ENCODE measurements around the gene NFIC.

DNA sequence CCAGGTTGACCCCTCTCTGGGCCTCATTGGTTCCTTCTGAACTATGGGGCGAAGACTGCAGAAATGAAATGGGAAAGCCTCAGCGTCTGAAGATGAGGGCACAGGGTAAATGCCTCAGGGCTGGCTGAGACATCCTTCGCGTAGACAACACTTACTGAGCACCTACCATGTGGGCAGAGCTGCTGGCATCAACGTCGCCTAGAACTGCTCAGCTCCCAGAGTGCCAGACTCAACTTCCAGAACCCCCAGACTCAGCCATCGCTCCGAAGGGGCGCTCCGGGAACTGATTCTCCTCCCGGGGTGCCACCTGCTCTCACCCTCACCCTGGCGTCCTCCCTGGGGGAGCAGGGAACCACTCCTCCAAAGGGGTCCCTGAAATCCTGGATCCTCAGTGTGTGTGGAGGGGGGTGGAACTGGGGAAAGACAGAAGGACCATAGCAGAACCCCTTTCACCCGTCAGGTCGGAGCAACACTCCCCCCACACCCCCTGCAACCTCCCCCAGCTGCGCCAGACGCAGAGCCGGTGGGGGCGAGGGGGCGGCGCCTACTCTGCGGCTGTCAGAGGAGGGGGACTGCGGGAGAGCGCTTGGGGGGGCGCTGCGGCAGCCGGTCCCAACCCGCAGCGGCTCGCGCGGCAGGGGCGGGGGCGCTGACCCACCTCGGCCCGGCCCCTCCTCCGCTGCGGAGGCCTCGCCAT, 8.2 kb upstream of the NFIC start:
- TF ChIP-seq, protein P1, sequence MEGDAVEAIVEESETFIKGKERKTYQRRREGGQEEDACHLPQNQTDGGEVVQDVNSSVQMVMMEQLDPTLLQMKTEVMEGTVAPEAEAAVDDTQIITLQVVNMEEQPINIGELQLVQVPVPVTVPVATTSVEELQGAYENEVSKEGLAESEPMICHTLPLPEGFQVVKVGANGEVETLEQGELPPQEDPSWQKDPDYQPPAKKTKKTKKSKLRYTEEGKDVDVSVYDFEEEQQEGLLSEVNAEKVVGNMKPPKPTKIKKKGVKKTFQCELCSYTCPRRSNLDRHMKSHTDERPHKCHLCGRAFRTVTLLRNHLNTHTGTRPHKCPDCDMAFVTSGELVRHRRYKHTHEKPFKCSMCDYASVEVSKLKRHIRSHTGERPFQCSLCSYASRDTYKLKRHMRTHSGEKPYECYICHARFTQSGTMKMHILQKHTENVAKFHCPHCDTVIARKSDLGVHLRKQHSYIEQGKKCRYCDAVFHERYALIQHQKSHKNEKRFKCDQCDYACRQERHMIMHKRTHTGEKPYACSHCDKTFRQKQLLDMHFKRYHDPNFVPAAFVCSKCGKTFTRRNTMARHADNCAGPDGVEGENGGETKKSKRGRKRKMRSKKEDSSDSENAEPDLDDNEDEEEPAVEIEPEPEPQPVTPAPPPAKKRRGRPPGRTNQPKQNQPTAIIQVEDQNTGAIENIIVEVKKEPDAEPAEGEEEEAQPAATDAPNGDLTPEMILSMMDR (IDR thresholded peaks at IDR 0.05) = no peak
- TF ChIP-seq, protein P2, sequence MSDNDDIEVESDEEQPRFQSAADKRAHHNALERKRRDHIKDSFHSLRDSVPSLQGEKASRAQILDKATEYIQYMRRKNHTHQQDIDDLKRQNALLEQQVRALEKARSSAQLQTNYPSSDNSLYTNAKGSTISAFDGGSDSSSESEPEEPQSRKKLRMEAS (IDR thresholded peaks at IDR 0.05; ENCODE audit: low read depth) = no peak
- TF ChIP-seq, protein P3, sequence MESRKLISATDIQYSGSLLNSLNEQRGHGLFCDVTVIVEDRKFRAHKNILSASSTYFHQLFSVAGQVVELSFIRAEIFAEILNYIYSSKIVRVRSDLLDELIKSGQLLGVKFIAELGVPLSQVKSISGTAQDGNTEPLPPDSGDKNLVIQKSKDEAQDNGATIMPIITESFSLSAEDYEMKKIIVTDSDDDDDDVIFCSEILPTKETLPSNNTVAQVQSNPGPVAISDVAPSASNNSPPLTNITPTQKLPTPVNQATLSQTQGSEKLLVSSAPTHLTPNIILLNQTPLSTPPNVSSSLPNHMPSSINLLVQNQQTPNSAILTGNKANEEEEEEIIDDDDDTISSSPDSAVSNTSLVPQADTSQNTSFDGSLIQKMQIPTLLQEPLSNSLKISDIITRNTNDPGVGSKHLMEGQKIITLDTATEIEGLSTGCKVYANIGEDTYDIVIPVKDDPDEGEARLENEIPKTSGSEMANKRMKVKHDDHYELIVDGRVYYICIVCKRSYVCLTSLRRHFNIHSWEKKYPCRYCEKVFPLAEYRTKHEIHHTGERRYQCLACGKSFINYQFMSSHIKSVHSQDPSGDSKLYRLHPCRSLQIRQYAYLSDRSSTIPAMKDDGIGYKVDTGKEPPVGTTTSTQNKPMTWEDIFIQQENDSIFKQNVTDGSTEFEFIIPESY (IDR thresholded peaks at IDR 0.05; ENCODE audit: borderline replicate concordance, low read depth) = no peak
- TF ChIP-seq GATA2 (CRISPR knock-in tag; IDR thresholded peaks at IDR 0.05) (no peak), RFX5 (IDR thresholded peaks at IDR 0.05; ENCODE audit: low read length) (no peak), EP300 (IDR thresholded peaks at IDR 0.05; ENCODE audit: borderline replicate concordance in 1 of 2, low read depth in 1 of 2, low read length in 1 of 2) (no peak), NRF1 (IDR thresholded peaks at IDR 0.05; ENCODE audit: low read depth, low read length) (no peak)
- TF ChIP-seq, protein P4, sequence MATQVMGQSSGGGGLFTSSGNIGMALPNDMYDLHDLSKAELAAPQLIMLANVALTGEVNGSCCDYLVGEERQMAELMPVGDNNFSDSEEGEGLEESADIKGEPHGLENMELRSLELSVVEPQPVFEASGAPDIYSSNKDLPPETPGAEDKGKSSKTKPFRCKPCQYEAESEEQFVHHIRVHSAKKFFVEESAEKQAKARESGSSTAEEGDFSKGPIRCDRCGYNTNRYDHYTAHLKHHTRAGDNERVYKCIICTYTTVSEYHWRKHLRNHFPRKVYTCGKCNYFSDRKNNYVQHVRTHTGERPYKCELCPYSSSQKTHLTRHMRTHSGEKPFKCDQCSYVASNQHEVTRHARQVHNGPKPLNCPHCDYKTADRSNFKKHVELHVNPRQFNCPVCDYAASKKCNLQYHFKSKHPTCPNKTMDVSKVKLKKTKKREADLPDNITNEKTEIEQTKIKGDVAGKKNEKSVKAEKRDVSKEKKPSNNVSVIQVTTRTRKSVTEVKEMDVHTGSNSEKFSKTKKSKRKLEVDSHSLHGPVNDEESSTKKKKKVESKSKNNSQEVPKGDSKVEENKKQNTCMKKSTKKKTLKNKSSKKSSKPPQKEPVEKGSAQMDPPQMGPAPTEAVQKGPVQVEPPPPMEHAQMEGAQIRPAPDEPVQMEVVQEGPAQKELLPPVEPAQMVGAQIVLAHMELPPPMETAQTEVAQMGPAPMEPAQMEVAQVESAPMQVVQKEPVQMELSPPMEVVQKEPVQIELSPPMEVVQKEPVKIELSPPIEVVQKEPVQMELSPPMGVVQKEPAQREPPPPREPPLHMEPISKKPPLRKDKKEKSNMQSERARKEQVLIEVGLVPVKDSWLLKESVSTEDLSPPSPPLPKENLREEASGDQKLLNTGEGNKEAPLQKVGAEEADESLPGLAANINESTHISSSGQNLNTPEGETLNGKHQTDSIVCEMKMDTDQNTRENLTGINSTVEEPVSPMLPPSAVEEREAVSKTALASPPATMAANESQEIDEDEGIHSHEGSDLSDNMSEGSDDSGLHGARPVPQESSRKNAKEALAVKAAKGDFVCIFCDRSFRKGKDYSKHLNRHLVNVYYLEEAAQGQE (IDR thresholded peaks at IDR 0.05; ENCODE audit: low read depth, low read length) = no peak

Data from SK-N-SH (cell line).